Measurements from ENCODE around the gene LYL1.
A peak's percentile ranks its signal among the peaks of the same experiment; 100 is the strongest.

LYL1 gene

GRCh38 chr19:13119627-13120026 lies 17.0 kb upstream of the LYL1 start:
- H3K27ac ChIP-seq (ENCODE audit: low read length), result no peak overlapping the region
- peaks cover 7% of the 10 kb centered on the region for H3K36me3 ChIP-seq (replicated peaks; ENCODE audit: low read depth, low read length)
- H3K9me3 ChIP-seq (ENCODE audit: insufficient read depth, low read length), result no peaks in the 10 kb centered on the region
- H4K20me1 ChIP-seq (ENCODE audit: insufficient read depth, low read length), result peaks cover 50% of the 10 kb centered on the region
- H3K4me1 ChIP-seq (ENCODE audit: low read length), result peaks cover 16% of the 10 kb centered on the region
- H3K4me3 ChIP-seq (ENCODE audit: low read length), result peak overlapping the region; percentile 96
- no peak overlapping the region for H2AFZ ChIP-seq (ENCODE audit: low read depth, low read length)
- H3K9ac ChIP-seq (ENCODE audit: low read length), result peak overlapping the region; percentile 99
- TF ChIP-seq CTCF (IDR thresholded peaks at IDR 0.05; ENCODE audit: low read depth, low read length), result no peak
- no peak for TF ChIP-seq EZH2phosphoT487 (IDR thresholded peaks at IDR 0.05; ENCODE audit: low read depth)
- H3K4me2 ChIP-seq (ENCODE audit: low read length), result peak overlapping the region; percentile 78
- no peaks in the 10 kb centered on the region for H3K27me3 ChIP-seq (ENCODE audit: low read depth, low read length)
- H3K79me2 ChIP-seq (ENCODE audit: low read length), result peaks cover 86% of the 10 kb centered on the region

- Histone ChIP-seq H3K4me1 (ENCODE audit: low read length) (peaks cover 16% of the 10 kb centered on the region), H3K4me2 (ENCODE audit: low read length) (peak overlapping the region; percentile 78), H3K4me3 (ENCODE audit: low read length) (peak overlapping the region; percentile 96), H4K20me1 (ENCODE audit: insufficient read depth, low read length) (peaks cover 45% of the 10 kb centered on the region), H3K79me2 (ENCODE audit: low read length) (peaks cover 76% of the 10 kb centered on the region), H3K27ac (ENCODE audit: low read length) (peak overlapping the region; percentile 72), H3K27me3 (ENCODE audit: low read depth, low read length) (no peaks in the 10 kb centered on the region), H3K9ac (ENCODE audit: low read length) (peak overlapping the region; percentile 99), H2AFZ (ENCODE audit: low read depth, low read length) (no peak overlapping the region), H3K36me3 (replicated peaks; ENCODE audit: low read depth, low read length) (peaks cover 7% of the 10 kb centered on the region), H3K9me3 (ENCODE audit: insufficient read depth, low read length) (no peaks in the 10 kb centered on the region)
- TF ChIP-seq EZH2phosphoT487 (IDR thresholded peaks at IDR 0.05; ENCODE audit: low read depth), result no peak
- no peak for TF ChIP-seq CTCF (IDR thresholded peaks at IDR 0.05; ENCODE audit: low read depth, low read length)
These were observed 16.0 kb upstream of the LYL1 start for GRCh38 chr19:13118424-13119193.

- Histone ChIP-seq H3K36me3 (replicated peaks; ENCODE audit: low read depth, low read length) (peaks cover 7% of the 10 kb centered on the region), H3K9me3 (ENCODE audit: insufficient read depth, low read length) (no peaks in the 10 kb centered on the region), H3K4me2 (ENCODE audit: low read length) (peak within 1 kb of the TSS; percentile 97), H3K27me3 (ENCODE audit: low read depth, low read length) (no peaks in the 10 kb centered on the region), H2AFZ (ENCODE audit: low read depth, low read length) (peak within 1 kb of the TSS; percentile 84), H3K27ac (ENCODE audit: low read length) (peak within 1 kb of the TSS; percentile 80), H3K9ac (ENCODE audit: low read length) (peak within 1 kb of the TSS; percentile 99), H4K20me1 (ENCODE audit: insufficient read depth, low read length) (peaks cover 41% of the 10 kb centered on the region), H3K79me2 (ENCODE audit: low read length) (peaks cover 69% of the 10 kb centered on the region), H3K4me1 (ENCODE audit: low read length) (peaks cover 16% of the 10 kb centered on the region), H3K4me3 (ENCODE audit: low read length) (peak within 1 kb of the TSS; percentile 96)
- TF ChIP-seq CTCF (IDR thresholded peaks at IDR 0.05; ENCODE audit: low read depth, low read length), result no peak
- no peak for TF ChIP-seq EZH2phosphoT487 (IDR thresholded peaks at IDR 0.05; ENCODE audit: low read depth)
These were observed 15.2 kb upstream of the LYL1 start, which contains the start of gene NACC1 for GRCh38 chr19:13117772-13118423. Gene NACC1 (plus strand): TSS chr19:13118264. CDS start chr19:13135208, 16,944 bp downstream.

- H3K36me3 ChIP-seq (replicated peaks; ENCODE audit: low read depth, low read length), result peaks cover 13% of the 10 kb centered on the region
- peak overlapping the region; percentile 79 for H3K9ac ChIP-seq (ENCODE audit: low read length)
- H3K27ac ChIP-seq (ENCODE audit: low read length), result peak overlapping the region; percentile 80
These were observed 14.6 kb upstream of the LYL1 start for GRCh38 chr19:13117176-13117771.

More at GRCh38 chr19:13117176-13117771, 14.6 kb upstream of the LYL1 start:
- H3K79me2 ChIP-seq (ENCODE audit: low read length), result peaks cover 63% of the 10 kb centered on the region
- peak overlapping the region; percentile 84 for H2AFZ ChIP-seq (ENCODE audit: low read depth, low read length)
- H3K9me3 ChIP-seq (ENCODE audit: insufficient read depth, low read length), result no peaks in the 10 kb centered on the region
- H4K20me1 ChIP-seq (ENCODE audit: insufficient read depth, low read length), result peaks cover 35% of the 10 kb centered on the region
- H3K4me2 ChIP-seq (ENCODE audit: low read length), result peak overlapping the region; percentile 97
- H3K4me3 ChIP-seq (ENCODE audit: low read length), result peak overlapping the region; percentile 86
- H3K4me1 ChIP-seq (ENCODE audit: low read length), result peaks cover 16% of the 10 kb centered on the region
- TF ChIP-seq EZH2phosphoT487 (IDR thresholded peaks at IDR 0.05; ENCODE audit: low read depth), result no peak
- TF ChIP-seq CTCF (IDR thresholded peaks at IDR 0.05; ENCODE audit: low read depth, low read length), result no peak
- H3K27me3 ChIP-seq (ENCODE audit: low read depth, low read length), result no peaks in the 10 kb centered on the region
